Measurements from ENCODE around the gene TOR2A.

TOR2A gene

DNA sequence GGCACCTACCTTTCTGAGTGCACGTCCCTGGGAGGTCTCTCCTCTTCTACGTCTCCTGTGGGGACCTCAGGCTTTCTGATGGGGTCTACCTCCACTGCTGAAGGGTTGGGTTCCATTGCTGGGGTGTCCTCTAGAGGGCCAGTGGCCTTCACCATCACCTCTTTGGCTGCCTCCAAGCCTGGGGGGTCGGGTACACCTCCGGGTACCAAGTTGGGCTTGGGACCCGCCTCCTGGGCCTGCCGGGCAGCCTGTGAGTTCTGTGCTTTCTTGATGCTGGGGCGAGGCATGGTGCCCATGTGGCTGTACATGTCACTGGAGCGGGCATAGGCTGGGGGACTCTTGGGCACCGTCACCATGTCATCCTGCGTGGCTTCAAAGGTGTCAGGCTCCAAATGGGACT, 38.9 kb upstream of the TOR2A start:
- no peak overlapping the region for H3K4ac ChIP-seq (ENCODE audit: low read depth, low read length)
- H3K23ac ChIP-seq (ENCODE audit: low read length), result no peak overlapping the region

DNA sequence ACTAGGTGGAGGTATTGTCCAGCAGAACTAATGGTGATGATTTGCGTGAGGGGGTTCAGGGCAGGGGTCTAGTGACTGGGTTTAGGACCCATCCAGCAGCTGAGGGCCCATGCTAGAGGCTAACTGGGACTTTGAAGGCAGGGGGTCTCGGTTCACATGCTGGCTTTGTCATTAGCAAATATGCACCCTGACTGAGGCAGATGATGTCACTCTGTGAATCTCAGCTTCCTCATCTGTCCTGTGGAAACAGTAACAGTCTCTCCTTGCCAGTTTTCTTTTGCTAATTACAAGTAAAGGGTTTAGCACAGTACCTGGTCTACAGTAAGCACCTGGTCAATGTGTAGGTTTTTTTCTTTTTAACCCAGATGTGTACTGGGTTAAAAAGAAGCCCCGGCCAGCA, 38.2 kb upstream of the TOR2A start:
- no peak overlapping the region for H3K9ac ChIP-seq (ENCODE audit: low read length)
- H3K4me2 ChIP-seq (ENCODE audit: low read length), result no peak overlapping the region
- no peak overlapping the region for H3K4ac ChIP-seq (ENCODE audit: low read depth, low read length)
- H2BK5ac ChIP-seq (ENCODE audit: low read length), result no peak overlapping the region
- no peak overlapping the region for H4K8ac ChIP-seq (ENCODE audit: low read depth, low read length)
- no peaks in the 10 kb centered on the region for H3K27me3 ChIP-seq (ENCODE audit: insufficient read depth, low read length, poor library complexity)
- H3K56ac ChIP-seq (ENCODE audit: low read length), result no peak overlapping the region
- H3K18ac ChIP-seq (ENCODE audit: low read length), result no peak overlapping the region
- H4K5ac ChIP-seq (ENCODE audit: low read length), result no peak overlapping the region
- DNase-seq, result no peak
- H3K79me2 ChIP-seq (ENCODE audit: control insufficient read depth, insufficient read depth, low read length), result no peaks in the 10 kb centered on the region
- peaks cover 6% of the 10 kb centered on the region for H3K4me1 ChIP-seq (ENCODE audit: control insufficient read depth, low read depth, low read length)
- WGBS (ENCODE audit: extremely low coverage, insufficient coverage, low lambda C conversion rate), result no CpG with 5 or more reads among the region's 3 CpGs
- no peak overlapping the region for H3K27ac ChIP-seq (ENCODE audit: low read depth, low read length)
- no peak overlapping the region for H3K23ac ChIP-seq (ENCODE audit: low read length)
- H3K4me3 ChIP-seq (ENCODE audit: low read length), result no peak overlapping the region
- no peak overlapping the region for H2BK120ac ChIP-seq (ENCODE audit: low read depth, low read length)
- H3K79me1 ChIP-seq (ENCODE audit: low read length), result no peaks in the 10 kb centered on the region
- H2BK15ac ChIP-seq (replicated peaks; ENCODE audit: low read depth), result no peak overlapping the region
- H3K36me3 ChIP-seq (ENCODE audit: control insufficient read depth, insufficient read depth, low read length), result no peaks in the 10 kb centered on the region
- H2AK5ac ChIP-seq (ENCODE audit: low read length), result no peak overlapping the region

More for the DNA sequence above, 38.9 kb upstream of the TOR2A start:
- Histone ChIP-seq H3K4me3 (ENCODE audit: low read length) (no peak overlapping the region), H2BK5ac (ENCODE audit: low read length) (no peak overlapping the region), H2AK5ac (ENCODE audit: low read length) (no peak overlapping the region), H4K8ac (ENCODE audit: low read depth, low read length) (no peak overlapping the region), H3K36me3 (ENCODE audit: control insufficient read depth, insufficient read depth, low read length) (no peaks in the 10 kb centered on the region), H3K79me2 (ENCODE audit: control insufficient read depth, insufficient read depth, low read length) (no peaks in the 10 kb centered on the region), H3K4me1 (ENCODE audit: control insufficient read depth, low read depth, low read length) (peaks cover 6% of the 10 kb centered on the region), H3K27ac (ENCODE audit: low read depth, low read length) (no peak overlapping the region), H3K4me2 (ENCODE audit: low read length) (no peak overlapping the region), H3K79me1 (ENCODE audit: low read length) (no peaks in the 10 kb centered on the region), H4K5ac (ENCODE audit: low read length) (no peak overlapping the region), H2BK120ac (ENCODE audit: low read depth, low read length) (no peak overlapping the region), H3K56ac (ENCODE audit: low read length) (no peak overlapping the region), H2BK15ac (replicated peaks; ENCODE audit: low read depth) (no peak overlapping the region), H3K18ac (ENCODE audit: low read length) (no peak overlapping the region), H3K9ac (ENCODE audit: low read length) (no peak overlapping the region), H3K27me3 (ENCODE audit: insufficient read depth, low read length, poor library complexity) (no peaks in the 10 kb centered on the region)
- no CpG with 5 or more reads among the region's 10 CpGs for WGBS (ENCODE audit: extremely low coverage, insufficient coverage, low lambda C conversion rate)
- DNase-seq, result no peak

DNA sequence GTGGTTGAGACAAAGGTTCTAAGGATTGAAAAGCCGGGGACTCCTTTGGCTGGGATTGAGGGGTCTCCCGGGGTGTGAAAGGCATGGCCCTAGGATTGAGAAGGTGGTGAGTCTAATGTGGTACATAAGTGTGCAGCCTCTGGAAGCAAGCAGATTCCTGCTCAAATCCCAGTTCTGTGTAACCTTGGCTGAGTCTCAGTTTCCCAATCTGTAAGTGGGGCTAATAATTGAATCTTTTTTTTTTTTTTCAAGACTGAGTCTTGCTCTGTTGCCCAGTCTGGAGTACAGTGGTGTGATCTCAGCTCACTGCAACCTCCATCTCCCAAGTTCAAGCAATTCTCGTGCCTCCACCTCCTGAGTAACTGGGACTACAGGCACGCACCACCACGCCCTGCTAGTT, 37.5 kb upstream of the TOR2A start:
- WGBS (ENCODE audit: extremely low coverage, insufficient coverage, low lambda C conversion rate), result no CpG with 5 or more reads among the region's 5 CpGs

DNA sequence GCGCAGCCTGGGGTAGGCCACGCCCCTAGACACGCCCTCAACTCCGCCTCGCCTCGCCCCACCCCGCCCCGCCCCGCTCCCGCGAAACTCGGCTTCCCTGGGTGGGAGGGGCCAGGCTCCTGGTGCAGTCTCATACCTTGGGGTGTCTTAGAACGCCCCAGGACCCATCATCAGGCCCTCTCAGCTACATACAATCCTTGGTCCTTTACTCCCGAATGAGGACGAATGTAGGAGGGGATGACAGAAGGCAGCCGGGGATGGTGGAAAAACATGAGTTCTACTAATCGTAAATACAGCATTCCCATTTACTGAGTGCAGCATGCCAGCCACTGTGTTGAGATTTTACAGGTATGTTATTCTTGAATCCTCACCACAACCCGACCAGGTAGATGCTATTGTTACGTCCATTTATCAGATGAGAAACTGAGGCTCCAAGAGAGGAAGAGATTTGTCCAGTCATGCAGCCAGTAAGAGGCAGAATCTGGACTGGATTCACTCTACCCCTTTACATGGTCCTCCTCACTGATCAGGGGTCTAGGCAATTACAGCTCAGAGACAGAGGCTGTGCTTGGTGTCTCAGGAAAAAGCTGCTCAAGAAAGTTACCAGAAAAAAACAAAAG, 36.6 kb upstream of the TOR2A start:
- Histone ChIP-seq H3K36me3 (ENCODE audit: control insufficient read depth, insufficient read depth, low read length) (no peaks in the 10 kb centered on the region), H3K79me1 (ENCODE audit: low read length) (no peaks in the 10 kb centered on the region), H3K9ac (ENCODE audit: low read length) (peak overlapping the region; percentile 61), H2BK5ac (ENCODE audit: low read length) (no peak overlapping the region), H4K5ac (ENCODE audit: low read length) (no peak overlapping the region), H2AK5ac (ENCODE audit: low read length) (no peak overlapping the region), H2BK120ac (ENCODE audit: low read depth, low read length) (no peak overlapping the region), H3K79me2 (ENCODE audit: control insufficient read depth, insufficient read depth, low read length) (no peaks in the 10 kb centered on the region), H3K56ac (ENCODE audit: low read length) (peak overlapping the region; percentile 83), H3K27ac (ENCODE audit: low read depth, low read length) (no peak overlapping the region), H3K4ac (ENCODE audit: low read depth, low read length) (no peak overlapping the region), H2BK15ac (replicated peaks; ENCODE audit: low read depth) (no peak overlapping the region), H3K18ac (ENCODE audit: low read length) (no peak overlapping the region), H3K4me3 (ENCODE audit: low read length) (no peak overlapping the region), H3K23ac (ENCODE audit: low read length) (no peak overlapping the region), H3K4me2 (ENCODE audit: low read length) (peak overlapping the region; percentile 68), H3K27me3 (ENCODE audit: insufficient read depth, low read length, poor library complexity) (no peaks in the 10 kb centered on the region), H4K8ac (ENCODE audit: low read depth, low read length) (no peak overlapping the region), H3K4me1 (ENCODE audit: control insufficient read depth, low read depth, low read length) (peaks cover 6% of the 10 kb centered on the region)
- no peak for DNase-seq
- WGBS (ENCODE audit: extremely low coverage, insufficient coverage, low lambda C conversion rate), result no CpG with 5 or more reads among the region's 19 CpGs

More for the DNA sequence above, 37.5 kb upstream of the TOR2A start:
- H3K4me1 ChIP-seq (ENCODE audit: control insufficient read depth, low read depth, low read length), result peaks cover 6% of the 10 kb centered on the region
- H3K56ac ChIP-seq (ENCODE audit: low read length), result no peak overlapping the region
- no peak overlapping the region for H3K4me2 ChIP-seq (ENCODE audit: low read length)
- H3K4ac ChIP-seq (ENCODE audit: low read depth, low read length), result no peak overlapping the region
- H4K8ac ChIP-seq (ENCODE audit: low read depth, low read length), result no peak overlapping the region
- H2BK15ac ChIP-seq (replicated peaks; ENCODE audit: low read depth), result no peak overlapping the region
- H2BK120ac ChIP-seq (ENCODE audit: low read depth, low read length), result no peak overlapping the region
- no peak overlapping the region for H4K5ac ChIP-seq (ENCODE audit: low read length)
- H3K18ac ChIP-seq (ENCODE audit: low read length), result no peak overlapping the region
- H2BK5ac ChIP-seq (ENCODE audit: low read length), result no peak overlapping the region
- H3K27ac ChIP-seq (ENCODE audit: low read depth, low read length), result no peak overlapping the region
- H3K79me1 ChIP-seq (ENCODE audit: low read length), result no peaks in the 10 kb centered on the region
- DNase-seq, result no peak
- H2AK5ac ChIP-seq (ENCODE audit: low read length), result no peak overlapping the region
- H3K36me3 ChIP-seq (ENCODE audit: control insufficient read depth, insufficient read depth, low read length), result no peaks in the 10 kb centered on the region
- H3K9ac ChIP-seq (ENCODE audit: low read length), result no peak overlapping the region
- H3K27me3 ChIP-seq (ENCODE audit: insufficient read depth, low read length, poor library complexity), result no peaks in the 10 kb centered on the region
- no peak overlapping the region for H3K23ac ChIP-seq (ENCODE audit: low read length)
- H3K4me3 ChIP-seq (ENCODE audit: low read length), result no peak overlapping the region
- H3K79me2 ChIP-seq (ENCODE audit: control insufficient read depth, insufficient read depth, low read length), result no peaks in the 10 kb centered on the region

DNA sequence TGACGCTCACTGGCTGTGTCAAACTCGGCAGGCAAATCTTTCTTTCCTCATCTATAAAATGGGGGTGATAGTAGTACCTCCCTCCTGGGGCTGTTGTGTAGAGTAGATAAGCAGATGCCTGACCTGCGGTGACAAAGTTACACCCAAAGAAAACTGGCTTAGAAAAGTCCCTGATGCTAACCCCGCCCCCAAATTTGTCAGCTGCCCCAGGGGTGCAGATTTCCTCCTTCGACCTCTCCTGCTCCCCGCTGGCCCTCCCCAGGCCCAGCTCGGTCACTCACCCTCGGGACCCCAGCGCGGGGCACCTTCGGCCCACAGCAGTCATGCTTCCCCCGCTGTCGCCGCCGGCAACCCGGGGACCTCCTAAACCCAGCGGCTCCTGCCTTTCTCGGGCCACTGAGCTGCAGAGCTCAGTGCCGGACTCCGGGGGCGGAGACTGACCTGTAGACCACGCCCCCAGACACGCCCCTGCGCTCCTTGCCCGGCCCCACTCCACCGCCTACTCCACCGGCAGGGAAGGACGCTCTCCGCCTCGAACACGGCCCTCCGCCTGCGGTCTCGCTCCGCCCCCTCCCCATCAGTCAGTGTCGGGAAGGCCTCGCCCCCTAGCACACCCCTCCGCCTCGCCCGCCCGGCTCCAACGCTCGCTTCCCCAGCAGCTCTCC, 35.9 kb upstream of the TOR2A start:
- no peaks in the 10 kb centered on the region for H3K79me2 ChIP-seq (ENCODE audit: control insufficient read depth, insufficient read depth, low read length)
- H3K9ac ChIP-seq (ENCODE audit: low read length), result peak overlapping the region; percentile 61
- no peak overlapping the region for H3K27ac ChIP-seq (ENCODE audit: low read depth, low read length)
- H2BK120ac ChIP-seq (ENCODE audit: low read depth, low read length), result no peak overlapping the region
- no peak overlapping the region for H2AK5ac ChIP-seq (ENCODE audit: low read length)
- WGBS (ENCODE audit: extremely low coverage, insufficient coverage, low lambda C conversion rate), result no CpG with 5 or more reads among the region's 43 CpGs
- H3K36me3 ChIP-seq (ENCODE audit: control insufficient read depth, insufficient read depth, low read length), result no peaks in the 10 kb centered on the region
- DNase-seq, result peak; percentile 99
- no peak overlapping the region for H2BK5ac ChIP-seq (ENCODE audit: low read length)
- H3K4ac ChIP-seq (ENCODE audit: low read depth, low read length), result no peak overlapping the region
- H3K18ac ChIP-seq (ENCODE audit: low read length), result no peak overlapping the region
- peak overlapping the region; percentile 65 for H3K4me2 ChIP-seq (ENCODE audit: low read length)
- H3K79me1 ChIP-seq (ENCODE audit: low read length), result no peaks in the 10 kb centered on the region
- peak overlapping the region; percentile 38 for H3K4me3 ChIP-seq (ENCODE audit: low read length)
- no peak overlapping the region for H4K5ac ChIP-seq (ENCODE audit: low read length)
- H4K8ac ChIP-seq (ENCODE audit: low read depth, low read length), result no peak overlapping the region
- no peaks in the 10 kb centered on the region for H3K27me3 ChIP-seq (ENCODE audit: insufficient read depth, low read length, poor library complexity)
- H2BK15ac ChIP-seq (replicated peaks; ENCODE audit: low read depth), result no peak overlapping the region
- peaks cover 6% of the 10 kb centered on the region for H3K4me1 ChIP-seq (ENCODE audit: control insufficient read depth, low read depth, low read length)
- H3K23ac ChIP-seq (ENCODE audit: low read length), result no peak overlapping the region
- peak overlapping the region; percentile 63 for H3K56ac ChIP-seq (ENCODE audit: low read length)

DNA sequence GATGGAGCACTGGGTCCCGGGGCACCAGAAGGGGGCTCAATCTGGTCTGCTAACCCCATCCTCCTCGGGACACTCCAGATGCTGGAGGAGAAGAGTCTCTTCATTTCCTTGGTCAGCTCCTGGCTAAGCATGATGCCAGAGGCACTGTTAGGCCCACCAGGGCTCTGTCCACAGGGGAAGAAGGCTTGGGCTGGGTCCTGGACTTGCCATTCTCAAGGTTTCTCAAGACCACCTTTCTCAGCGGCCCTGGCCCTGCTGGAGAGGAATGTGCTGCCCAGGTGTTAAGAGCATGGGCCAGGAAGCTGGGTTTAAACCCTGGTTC, 35.5 kb upstream of the TOR2A start:
- no peak overlapping the region for H2BK120ac ChIP-seq (ENCODE audit: low read depth, low read length)
- no peak overlapping the region for H4K8ac ChIP-seq (ENCODE audit: low read depth, low read length)
- H2BK5ac ChIP-seq (ENCODE audit: low read length), result no peak overlapping the region
- H3K4me1 ChIP-seq (ENCODE audit: control insufficient read depth, low read depth, low read length), result peaks cover 6% of the 10 kb centered on the region
- H2BK15ac ChIP-seq (replicated peaks; ENCODE audit: low read depth), result no peak overlapping the region
- H3K36me3 ChIP-seq (ENCODE audit: control insufficient read depth, insufficient read depth, low read length), result no peaks in the 10 kb centered on the region
- H3K4ac ChIP-seq (ENCODE audit: low read depth, low read length), result no peak overlapping the region
- H3K27me3 ChIP-seq (ENCODE audit: insufficient read depth, low read length, poor library complexity), result no peaks in the 10 kb centered on the region
- H3K18ac ChIP-seq (ENCODE audit: low read length), result no peak overlapping the region
- no peaks in the 10 kb centered on the region for H3K79me2 ChIP-seq (ENCODE audit: control insufficient read depth, insufficient read depth, low read length)
- H3K79me1 ChIP-seq (ENCODE audit: low read length), result no peaks in the 10 kb centered on the region
- no peak overlapping the region for H3K4me3 ChIP-seq (ENCODE audit: low read length)
- H3K9ac ChIP-seq (ENCODE audit: low read length), result peak overlapping the region; percentile 61
- H3K4me2 ChIP-seq (ENCODE audit: low read length), result peak overlapping the region; percentile 65
- no peak overlapping the region for H4K5ac ChIP-seq (ENCODE audit: low read length)
- DNase-seq, result no peak
- no peak overlapping the region for H3K23ac ChIP-seq (ENCODE audit: low read length)
- no CpG with 5 or more reads among the region's 3 CpGs for WGBS (ENCODE audit: extremely low coverage, insufficient coverage, low lambda C conversion rate)
- no peak overlapping the region for H2AK5ac ChIP-seq (ENCODE audit: low read length)
- peak overlapping the region; percentile 38 for H3K56ac ChIP-seq (ENCODE audit: low read length)
- H3K27ac ChIP-seq (ENCODE audit: low read depth, low read length), result no peak overlapping the region
